ENCODE data around the gene ZSCAN1.

- TF ChIP-seq POLR2AphosphoS5 (IDR thresholded peaks at IDR 0.05; ENCODE audit: borderline replicate concordance, low read depth, low read length) = no peak
- TF ChIP-seq EZH2 (IDR thresholded peaks at IDR 0.05) = no peak
Measured at GRCh38 chr19:58084596-58085347, 50.9 kb downstream of the ZSCAN1 start.

All from SK-N-MC (cell line).